HepG2 (cell line): ENCODE data around the gene SPNS3. TPM values are rescaled to one million over a fixed set of nuclear protein-coding genes. Genes with fewer than 3 reads are reported as not detected.

Experiments used
- ATAC-seq: fragments of 200-7000 bp; cut with Tn5 transposase; 3 replicates; pipeline ENCODE4 v1.9.1; 2020; ENCODE audit warnings: mild to moderate bottlenecking, moderate library complexity
- BruUV-seq: library from RNA; stranded (reverse); fragments of 400-500 nt; replicated peaks from 2 replicates; lab custom pipeline; 2021; lab: Mats Ljungman, UMichigan
- CTCF ChIA-PET: fragments of 300-600 bp; formaldehyde crosslinking; extraction: SDS; loops from one replicate; lab custom pipeline; 2021; ENCODE audit warnings: low total read pairs, inconsistent platforms, low intra/inter-chr PET ratio; lab: Yijun Ruan, JAX
- POLR2A ChIA-PET: fragments of 350-600 bp; sonication (Branson Sonifier 250); formaldehyde crosslinking; loops from one replicate; lab custom pipeline; 2020; ENCODE audit warnings: antibody characterized with exemption, inconsistent platforms; lab: Yijun Ruan, JAX
- DNase-seq: peaks from one replicate; pipeline ENCODE4 v3.0.0-alpha.2; 2015; ENCODE audit warnings: low spot score
- FAIRE-seq: peaks from 3 replicates; lab custom pipeline; 2011; peaks lifted over from hg19 to GRCh38; lab: Jason Lieb, UNC
- H2AFZ ChIP-seq: one replicate; pipeline ENCODE4 v1.6.1; 2011; ENCODE audit warnings: low read length, inconsistent platforms
- H3K27ac ChIP-seq: fragments of 300-600 bp; 3 replicates; pipeline ENCODE4 v1.8.0; 2011; ENCODE audit warnings: mixed run types, mild to moderate bottlenecking, mixed read lengths, low read length, inconsistent platforms; ENCODE audit not compliant: insufficient read depth; ENCODE audit errors: extremely low read length
- H3K27me3 ChIP-seq, 2 experiments: fragments of 200-600 bp in 1 of 2; 2 replicates in 1 of 2; 3 replicates in 1 of 2; pipeline versions ENCODE4 v1.6.0 to v1.8.0; 2011; ENCODE audit warnings: low read length in 2 of 2, mild to moderate bottlenecking in 2 of 2, moderate library complexity in 2 of 2, inconsistent platforms in 1 of 2; ENCODE audit not compliant: insufficient read depth in 2 of 2, control insufficient read depth in 1 of 2
- H3K36me3 ChIP-seq, 2 experiments: fragments of 200-600 bp in 1 of 2; replicated peaks in 1 of 2; 2 replicates in 1 of 2; 3 replicates in 1 of 2; pipeline versions ENCODE4 v1.5.1 to v1.8.0; 2011; ENCODE audit warnings: low read length in 2 of 2, inconsistent platforms in 1 of 2; ENCODE audit not compliant: insufficient read depth in 2 of 2, control insufficient read depth in 1 of 2
- H3K4me1 ChIP-seq: 2 replicates; pipeline ENCODE4 v1.5.1; 2012; ENCODE audit warnings: low read length, inconsistent platforms; ENCODE audit not compliant: insufficient read depth
- H3K4me2 ChIP-seq: 2 replicates; pipeline ENCODE4 v1.6.0; 2011; ENCODE audit warnings: low read depth, low read length, inconsistent platforms
- H3K4me3 ChIP-seq, 3 experiments: fragments of 200-600 bp in 1 of 3; sonication (generic), shearing (Covaris generic) in 1 of 3; replicated peaks in 1 of 3; 2 replicates each; pipeline ENCODE4 v1.5.1; 2011 to 2016; ENCODE audit warnings: low read length in 3 of 3, inconsistent platforms in 2 of 3, low read depth in 2 of 3, mild to moderate bottlenecking in 2 of 3, control low read depth in 1 of 3, mixed read lengths in 1 of 3; ENCODE audit not compliant: insufficient read depth in 1 of 3
- H3K79me2 ChIP-seq: one replicate; pipeline ENCODE4 v1.6.1; 2011; ENCODE audit warnings: low read length, inconsistent platforms; ENCODE audit not compliant: insufficient read depth
- H3K9ac ChIP-seq: 2 replicates; pipeline ENCODE4 v1.6.0; 2011; ENCODE audit warnings: mild to moderate bottlenecking, low read depth, low read length, inconsistent platforms; ENCODE audit not compliant: insufficient read depth
- H3K9me3 ChIP-seq: 2 replicates; pipeline ENCODE4 v1.5.1; 2012; ENCODE audit warnings: mild to moderate bottlenecking, low read length
- H4K20me1 ChIP-seq: 2 replicates; pipeline ENCODE4 v1.6.0; 2011; ENCODE audit warnings: inconsistent platforms, mild to moderate bottlenecking, low read length, moderate library complexity; ENCODE audit not compliant: insufficient read depth
- CERS6 ChIP-seq: sonication (generic); formaldehyde crosslinking; IDR thresholded peaks from 2 replicates; pipeline ENCODE4 v1.5.0; 2020; ENCODE audit warnings: missing genetic modification reagents
- CREBL2 ChIP-seq: sonication (generic); formaldehyde crosslinking; IDR thresholded peaks from 2 replicates; pipeline ENCODE4 v1.8.1; 2023; ENCODE audit warnings: missing genetic modification reagents, mild to moderate bottlenecking, borderline replicate concordance
- DR1 ChIP-seq: sonication (generic); formaldehyde crosslinking; IDR thresholded peaks from 2 replicates; pipeline ENCODE4 v1.8.0; 2021; ENCODE audit warnings: mild to moderate bottlenecking, missing genetic modification reagents, inconsistent platforms
- FOXK2 ChIP-seq: fragments of 450-650 bp; IDR thresholded peaks from 2 replicates; pipeline ENCODE4 v1.6.1; 2016
- SIX1 ChIP-seq: sonication (generic); formaldehyde crosslinking; IDR thresholded peaks from 2 replicates; pipeline ENCODE4 v1.4.0; 2020; ENCODE audit warnings: missing genetic modification reagents, borderline replicate concordance
- ZBTB14 ChIP-seq: sonication (generic); formaldehyde crosslinking; IDR thresholded peaks from 2 replicates; pipeline ENCODE4 v1.4.0; 2020; ENCODE audit warnings: missing genetic modification reagents
- ZBTB4 ChIP-seq: sonication (generic); formaldehyde crosslinking; IDR thresholded peaks from 2 replicates; pipeline ENCODE4 v1.4.0; 2020; ENCODE audit warnings: missing genetic modification reagents, mild to moderate bottlenecking, borderline replicate concordance
- ZNF704 ChIP-seq: sonication (generic); formaldehyde crosslinking; IDR thresholded peaks from 2 replicates; pipeline ENCODE4 v1.8.1; 2023; ENCODE audit warnings: mild to moderate bottlenecking, inconsistent platforms, moderate library complexity, missing genetic modification reagents, borderline replicate concordance
- WGBS: methylation state at CpG from one replicate; pipeline ENCODE4 v1.1.6; 2017; ENCODE audit warnings: low lambda C conversion rate; 5-methylcytosine and 5-hydroxymethylcytosine counted together
- in situ Hi-C: cut with HindIII; loops from 2 replicates; pipeline ENCODE4 v1.10.0; 2017; ENCODE audit warnings: low pct_unique_long_range_greater_than_20kb; ENCODE audit not compliant: extremely low pct_ligation_motif_present
- intact Hi-C: fragments of 100-400 bp; cut with micrococcal nuclease; formaldehyde crosslinking; loops from one replicate; pipeline ENCODE4 v1.10.0; 2022; ENCODE audit not compliant: unreplicated experiment
- polyA plus RNA-seq, 8 experiments: library from polyadenylated mRNA; depleted of rRNA in 3 of 8; stranded (reverse) in 7 of 8; unstranded in 1 of 8; fragments of >200 nt; fragmentation: Illumina TruSeq in 4 of 8; extraction: Trizol in 4 of 8; gene quantifications; 2 replicates each; pipeline versions ENCODE4 v1.2.1 to v1.2.3, GENCODE V29; 2011 to 2016; ENCODE audit warnings: low read depth in 4 of 8, missing spikeins in 1 of 8, mixed read lengths in 1 of 8; ENCODE audit not compliant: insufficient read depth in 1 of 8
- total RNA-seq, 5 experiments: library from RNA; depleted of rRNA; stranded (reverse); fragments of >200 nt; fragmentation: Illumina TruSeq; extraction: Trizol; gene quantifications; 2 replicates each; pipeline ENCODE4 v1.2.3, GENCODE V29; 2016; ENCODE audit warnings: low read depth in 1 of 5

Gene SPNS3
- total and polyA plus RNA-seq, 2 of the 13 experiments (the other 11 are each of a cell fraction or from before 2014, with no cell fraction given): not detected

- TF ChIP-seq ZNF704 (CRISPR knock-in tag): no peak
- TF ChIP-seq SIX1 (CRISPR knock-in tag): no peak
- TF ChIP-seq ZBTB14 (CRISPR knock-in tag): no peak
- no peak for TF ChIP-seq FOXK2
- TF ChIP-seq DR1 (CRISPR knock-in tag): no peak
Observed at GRCh38 chr17:4463818-4464476, 30.2 kb downstream of the SPNS3 start (continued).

- POLR2A ChIA-PET: no interaction called here
- TF ChIP-seq CREBL2 (CRISPR knock-in tag) (no peak), CERS6 (CRISPR knock-in tag) (no peak), ZBTB4 (CRISPR knock-in tag) (no peak)
- H3K27ac ChIP-seq: no peak overlapping the region
- H3K4me3 ChIP-seq: no peak overlapping the region
- no peaks in the 10 kb centered on the region for H3K9me3 ChIP-seq
- no peaks in the 10 kb centered on the region for H3K36me3 ChIP-seq
- FAIRE-seq (no peak), DNase-seq (no peak), ATAC-seq (no peak)
- no peaks in the 10 kb centered on the region for H3K79me2 ChIP-seq
- H4K20me1 ChIP-seq: no peaks in the 10 kb centered on the region
- H3K4me1 ChIP-seq: no peaks in the 10 kb centered on the region
- intact Hi-C loops (no loop called here), in situ Hi-C loops (no loop called here)
- no peak overlapping the region for H3K9ac ChIP-seq
- 83% methylated on average over 6 of the region's 8 CpGs for WGBS
- BruUV-seq: no TSS peak
- H3K4me2 ChIP-seq: no peak overlapping the region
- H3K27me3 ChIP-seq: no peaks in the 10 kb centered on the region
- CTCF ChIA-PET: no interaction called here
- H2AFZ ChIP-seq: no peak overlapping the region
Observed at GRCh38 chr17:4465786-4466185, 32.0 kb downstream of the SPNS3 start.
